ENCODE results near the gene ADGRL1.
"Not testable (repeated sequence)": the region's sequence is repeated elsewhere in the genome, so short reads cannot be mapped to it uniquely, and the experiment has no call there.

DNA sequence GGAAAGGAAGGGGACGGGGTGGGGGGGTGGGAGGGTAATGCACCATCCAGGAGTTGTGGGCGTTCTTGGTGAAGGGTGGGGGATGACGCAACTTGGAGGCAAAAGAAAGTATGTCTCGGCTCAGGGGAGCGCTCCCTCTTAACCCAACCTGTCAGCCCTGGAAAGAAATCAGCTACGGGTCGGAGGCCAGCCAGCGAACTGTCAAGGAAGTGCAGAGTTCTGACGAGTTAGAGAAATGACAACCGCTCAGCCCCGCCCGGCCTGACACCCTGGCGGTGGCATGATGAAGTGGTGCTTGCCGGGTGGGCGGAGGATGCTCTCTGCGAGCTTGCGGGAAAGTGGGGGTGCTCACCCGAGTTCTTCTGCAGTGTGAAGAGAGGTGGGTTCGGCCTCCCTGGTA lies 15.4 kb upstream of the ADGRL1 start:
- not testable (repeated sequence) for TF ChIP-seq ZNF8 (CRISPR knock-in tag; IDR thresholded peaks at IDR 0.05); TCF4 (CRISPR knock-in tag; IDR thresholded peaks at IDR 0.05; ENCODE audit: borderline replicate concordance); GLIS3 (CRISPR knock-in tag; IDR thresholded peaks at IDR 0.05); PPARA (CRISPR knock-in tag; IDR thresholded peaks at IDR 0.05; ENCODE audit: borderline replicate concordance)
